Stimulated activated memory B cell treated with anti-CD40 and anti-IgM and Interleukin-4, amounts not matched to agents 10 μg/mL and 1 μg/mL and 100 μg/mL, for 72 hours (primary cell): ENCODE data around the gene PTGS2.
"Not testable (repeated sequence)": the region's sequence is repeated elsewhere in the genome, so short reads cannot be mapped to it uniquely, and the experiment has no call there.

Source experiments
- ATAC-seq: fragments of 150-1000 bp; cut with Tn5 transposase; 2 replicates; pipeline ENCODE4 v1.10.0; 2021
- H3K27ac Mint-ChIP-seq: one replicate; pipeline ENCODE4 v1.8.0; 2022; ENCODE audit warnings: mild to moderate bottlenecking, mixed read lengths
- H3K27me3 Mint-ChIP-seq: one replicate; pipeline ENCODE4 v1.8.0; 2022; ENCODE audit warnings: mixed read lengths
- H3K36me3 Mint-ChIP-seq: one replicate; pipeline ENCODE4 v1.8.0; 2022; ENCODE audit warnings: mixed read lengths
- H3K4me1 Mint-ChIP-seq: one replicate; pipeline ENCODE4 v1.8.0; 2022; ENCODE audit warnings: mixed read lengths
- H3K4me3 Mint-ChIP-seq: one replicate; pipeline ENCODE4 v1.8.0; 2022; ENCODE audit warnings: mild to moderate bottlenecking, moderate library complexity, mixed read lengths
- H3K9me3 Mint-ChIP-seq: one replicate; pipeline ENCODE4 v1.8.0; 2022; ENCODE audit warnings: mixed read lengths

Gene PTGS2

DNA sequence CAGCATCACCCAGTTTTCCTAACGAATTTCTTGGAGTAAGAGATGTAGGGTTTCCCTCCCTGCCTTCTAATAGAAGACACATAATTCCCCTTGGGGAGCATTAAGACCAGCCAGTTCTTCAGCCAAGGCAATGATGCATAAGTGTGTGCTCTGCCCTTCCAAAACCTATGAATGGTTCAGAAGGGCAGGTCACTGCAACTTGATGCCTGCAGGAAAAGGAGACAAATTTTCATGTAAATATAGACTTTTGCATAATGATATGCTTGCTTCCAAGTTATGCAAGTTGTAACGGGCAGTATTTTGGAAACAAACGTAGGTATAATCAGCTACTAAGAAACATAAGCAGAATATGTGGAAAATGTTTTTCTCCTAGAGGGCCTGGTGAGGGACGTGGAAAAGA is 31.6 kb downstream of the PTGS2 start:
- ATAC-seq, result no peak
- Mint-ChIP-seq H3K4me3 (no peak overlapping the region), H3K4me1 (no peaks in the 10 kb centered on the region), H3K36me3 (no peaks in the 10 kb centered on the region), H3K27me3 (peaks cover 1% of the 10 kb centered on the region), H3K9me3 (peaks cover 5% of the 10 kb centered on the region), H3K27ac (no peak overlapping the region)

DNA sequence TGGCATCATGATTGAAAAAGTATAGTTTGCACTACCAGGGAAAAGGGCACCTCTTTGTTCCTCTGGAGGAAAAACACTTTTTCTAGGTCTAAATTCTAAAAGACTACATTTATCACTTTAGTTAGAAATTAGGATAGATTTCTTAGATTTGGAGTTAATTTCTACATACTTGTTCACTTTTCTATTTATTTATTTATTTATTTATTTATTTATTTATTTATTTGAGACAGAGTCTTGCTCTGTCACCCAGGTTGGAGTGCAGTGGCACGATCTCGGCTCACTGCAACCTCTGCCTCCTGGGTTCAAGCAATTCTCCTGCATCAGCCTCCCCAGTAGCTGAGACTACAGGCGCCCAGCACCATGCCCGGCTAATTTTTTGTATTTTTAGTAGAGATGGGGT is 32.2 kb downstream of the PTGS2 start:
- H3K4me3 Mint-ChIP-seq, H3K27ac Mint-ChIP-seq, H3K27me3 Mint-ChIP-seq, H3K36me3 Mint-ChIP-seq, H3K9me3 Mint-ChIP-seq, ATAC-seq, H3K4me1 Mint-ChIP-seq: not testable (repeated sequence)

DNA sequence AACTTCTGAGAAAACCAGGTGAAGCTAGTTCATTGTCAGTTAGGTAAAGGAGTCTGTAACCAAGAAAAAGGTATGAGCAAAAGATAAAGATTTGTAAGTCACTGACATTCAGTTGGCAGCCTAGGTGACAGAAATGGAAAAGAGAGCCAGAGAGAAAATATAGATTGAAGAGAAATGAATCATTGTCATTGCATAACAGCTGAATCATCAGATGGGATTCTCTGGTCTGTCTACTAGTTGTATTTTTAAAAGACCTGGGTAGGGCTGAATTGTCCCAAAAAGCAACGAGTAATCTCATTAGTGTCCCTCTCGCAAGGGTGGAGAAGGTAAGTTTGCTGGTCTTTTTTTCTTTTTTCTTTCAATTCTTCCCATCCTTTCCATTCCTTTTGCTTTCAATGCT is 36.6 kb downstream of the PTGS2 start:
- H3K4me1 Mint-ChIP-seq, result no peaks in the 10 kb centered on the region
- H3K27ac Mint-ChIP-seq, result no peak overlapping the region
- no peak for ATAC-seq
- no peaks in the 10 kb centered on the region for H3K27me3 Mint-ChIP-seq
- H3K9me3 Mint-ChIP-seq, result no peaks in the 10 kb centered on the region
- no peak overlapping the region for H3K4me3 Mint-ChIP-seq
- H3K36me3 Mint-ChIP-seq, result no peaks in the 10 kb centered on the region

DNA sequence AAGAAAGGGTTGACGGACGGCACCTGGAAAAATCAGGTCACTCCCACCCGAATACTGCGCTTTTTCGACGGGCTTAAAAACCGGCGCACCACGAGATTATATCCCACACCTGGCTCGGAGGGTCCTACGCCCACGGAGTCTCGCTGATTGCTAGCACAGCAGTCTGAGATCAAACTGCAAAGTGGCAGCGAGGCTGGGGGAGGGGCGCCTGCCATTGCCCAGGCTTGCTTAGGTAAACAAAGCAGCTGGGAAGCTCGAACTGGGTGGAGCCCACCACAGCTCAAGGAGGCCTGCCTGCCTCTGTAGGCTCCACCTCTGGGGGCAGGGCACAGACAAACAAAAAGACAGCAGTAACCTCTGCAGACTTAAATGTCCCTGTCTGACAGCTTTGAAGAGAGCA is 42.7 kb downstream of the PTGS2 start:
- not testable (repeated sequence) for H3K9me3 Mint-ChIP-seq, H3K4me3 Mint-ChIP-seq

GRCh38 chr1:186636786-186637185 is 43.4 kb downstream of the PTGS2 start:
- Mint-ChIP-seq H3K36me3 (no peaks in the 10 kb centered on the region), H3K27me3 (peaks cover 11% of the 10 kb centered on the region), H3K27ac (no peak overlapping the region), H3K9me3 (no peaks in the 10 kb centered on the region), H3K4me3 (no peak overlapping the region), H3K4me1 (no peaks in the 10 kb centered on the region)
- ATAC-seq, result no peak

More for the DNA sequence above, 42.7 kb downstream of the PTGS2 start:
- H3K27me3 Mint-ChIP-seq, result peaks cover 11% of the 10 kb centered on the region
- not testable (repeated sequence) for H3K4me1 Mint-ChIP-seq, H3K27ac Mint-ChIP-seq, ATAC-seq, H3K36me3 Mint-ChIP-seq

- ATAC-seq, result no peak
- no peak overlapping the region for H3K4me3 Mint-ChIP-seq
- no peaks in the 10 kb centered on the region for H3K36me3 Mint-ChIP-seq
- no peaks in the 10 kb centered on the region for H3K9me3 Mint-ChIP-seq
- peaks cover 11% of the 10 kb centered on the region for H3K27me3 Mint-ChIP-seq
- H3K4me1 Mint-ChIP-seq, result no peaks in the 10 kb centered on the region
- H3K27ac Mint-ChIP-seq, result no peak overlapping the region
These were observed 45.7 kb downstream of the PTGS2 start for GRCh38 chr1:186634511-186634910.

GRCh38 chr1:186633116-186633515 is 47.1 kb downstream of the PTGS2 start:
- Mint-ChIP-seq H3K4me1 (no peaks in the 10 kb centered on the region), H3K4me3 (no peak overlapping the region)

DNA sequence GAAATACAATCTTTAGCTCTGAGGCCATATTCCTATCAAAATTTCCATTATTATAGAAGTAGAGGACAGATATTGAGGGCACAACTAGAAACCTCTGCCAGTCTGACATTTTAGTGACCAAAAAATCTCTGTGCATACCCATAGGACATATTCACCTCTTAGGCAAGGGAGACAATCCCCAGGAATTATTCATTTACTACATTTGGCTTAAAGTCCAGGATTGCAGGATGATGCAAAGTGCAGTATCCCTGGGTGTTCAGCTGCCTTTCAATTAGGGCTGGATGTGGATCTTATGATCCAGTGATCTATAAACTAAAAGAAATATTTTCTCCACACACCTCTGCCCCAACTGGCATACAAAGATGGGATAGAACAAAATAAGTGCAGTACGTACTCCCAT is 50.9 kb downstream of the PTGS2 start:
- Mint-ChIP-seq H3K9me3 (no peaks in the 10 kb centered on the region), H3K36me3 (no peaks in the 10 kb centered on the region), H3K4me3 (no peak overlapping the region), H3K4me1 (no peaks in the 10 kb centered on the region), H3K27me3 (peaks cover 16% of the 10 kb centered on the region), H3K27ac (no peak overlapping the region)
- no peak for ATAC-seq

More at GRCh38 chr1:186633116-186633515, 47.1 kb downstream of the PTGS2 start:
- H3K9me3 Mint-ChIP-seq, result no peaks in the 10 kb centered on the region
- no peak overlapping the region for H3K27ac Mint-ChIP-seq
- H3K27me3 Mint-ChIP-seq, result peaks cover 16% of the 10 kb centered on the region
- H3K36me3 Mint-ChIP-seq, result no peaks in the 10 kb centered on the region
- no peak for ATAC-seq

DNA sequence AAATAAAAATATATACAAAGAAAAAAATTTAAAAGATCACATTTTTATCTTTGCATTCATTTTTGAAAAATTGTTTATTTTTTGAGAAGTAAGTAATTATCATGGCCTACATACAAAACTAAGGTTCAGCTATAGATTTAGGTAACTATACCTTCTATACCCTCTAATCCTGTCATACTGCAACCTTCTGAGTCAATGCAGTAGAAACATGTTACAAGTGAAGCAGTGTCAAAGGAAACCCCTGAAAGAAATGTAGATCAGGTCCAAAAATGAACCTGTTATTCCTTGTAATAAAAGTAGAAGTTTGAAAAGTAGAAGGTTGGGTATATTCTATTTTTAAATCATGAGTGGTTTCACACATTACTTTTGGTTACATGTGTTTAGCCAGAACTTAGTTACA is 51.3 kb downstream of the PTGS2 start:
- Mint-ChIP-seq H3K27ac (no peak overlapping the region), H3K36me3 (no peaks in the 10 kb centered on the region), H3K4me1 (no peaks in the 10 kb centered on the region), H3K27me3 (peaks cover 16% of the 10 kb centered on the region), H3K9me3 (no peaks in the 10 kb centered on the region), H3K4me3 (no peak overlapping the region)
- no peak for ATAC-seq

DNA sequence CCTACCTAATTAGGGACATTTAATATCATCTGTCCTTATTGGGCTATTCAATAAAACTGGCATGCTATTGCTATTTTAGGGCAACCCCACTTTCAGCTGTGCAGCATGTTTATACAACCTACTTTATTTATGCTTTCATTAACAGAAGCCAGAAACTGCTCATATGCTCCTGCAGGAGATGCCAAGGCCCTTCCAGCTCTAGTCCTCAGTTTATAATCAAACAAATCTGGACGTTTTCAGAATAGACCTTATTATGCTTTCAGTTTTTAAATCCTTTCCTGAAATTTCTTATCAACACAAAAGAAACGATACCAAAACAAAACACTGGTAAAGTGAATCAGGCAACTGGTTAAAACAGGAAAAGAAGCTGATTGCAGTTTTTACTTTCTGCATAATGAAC is 53.2 kb downstream of the PTGS2 start:
- ATAC-seq, result no peak
- no peaks in the 10 kb centered on the region for H3K4me1 Mint-ChIP-seq
- no peaks in the 10 kb centered on the region for H3K9me3 Mint-ChIP-seq
- H3K27me3 Mint-ChIP-seq, result peaks cover 16% of the 10 kb centered on the region
- no peak overlapping the region for H3K27ac Mint-ChIP-seq
- H3K36me3 Mint-ChIP-seq, result no peaks in the 10 kb centered on the region
- no peak overlapping the region for H3K4me3 Mint-ChIP-seq

GRCh38 chr1:186626356-186626932 is 53.8 kb downstream of the PTGS2 start:
- Mint-ChIP-seq H3K4me3 (no peak overlapping the region), H3K9me3 (no peaks in the 10 kb centered on the region), H3K36me3 (no peaks in the 10 kb centered on the region), H3K27ac (no peak overlapping the region), H3K27me3 (peaks cover 16% of the 10 kb centered on the region), H3K4me1 (no peaks in the 10 kb centered on the region)
- no peak for ATAC-seq

- no peak overlapping the region for H3K27ac Mint-ChIP-seq
- peaks cover 16% of the 10 kb centered on the region for H3K27me3 Mint-ChIP-seq
- no peaks in the 10 kb centered on the region for H3K36me3 Mint-ChIP-seq
- H3K4me1 Mint-ChIP-seq, result peaks cover 2% of the 10 kb centered on the region
- ATAC-seq, result no peak
- H3K9me3 Mint-ChIP-seq, result no peaks in the 10 kb centered on the region
- no peak overlapping the region for H3K4me3 Mint-ChIP-seq
These were observed 56.7 kb downstream of the PTGS2 start for GRCh38 chr1:186623551-186623950.
